ENCODE measurements around the gene LAG3.
A peak's percentile ranks its signal among the peaks of the same experiment; 100 is the strongest.

LAG3 gene

GRCh38 chr12:6752921-6753771, 19.2 kb upstream of the LAG3 start, which contains the start of gene MLF2:
MLF2 (minus strand) TSS chr12:6753141; CDS start chr12:6752334, 807 bp downstream.
- TF ChIP-seq CTCF (conservative IDR thresholded peaks at IDR 0.05; ENCODE audit: control insufficient read depth, insufficient read depth, low read depth, low read length), result no peak
- peak; percentile 100 for DNase-seq (ENCODE audit: low read depth)
- peak within 1 kb of the TSS; percentile 83 for H3K4me3 ChIP-seq (ENCODE audit: control insufficient read depth, low read depth, low read length)

DNA sequence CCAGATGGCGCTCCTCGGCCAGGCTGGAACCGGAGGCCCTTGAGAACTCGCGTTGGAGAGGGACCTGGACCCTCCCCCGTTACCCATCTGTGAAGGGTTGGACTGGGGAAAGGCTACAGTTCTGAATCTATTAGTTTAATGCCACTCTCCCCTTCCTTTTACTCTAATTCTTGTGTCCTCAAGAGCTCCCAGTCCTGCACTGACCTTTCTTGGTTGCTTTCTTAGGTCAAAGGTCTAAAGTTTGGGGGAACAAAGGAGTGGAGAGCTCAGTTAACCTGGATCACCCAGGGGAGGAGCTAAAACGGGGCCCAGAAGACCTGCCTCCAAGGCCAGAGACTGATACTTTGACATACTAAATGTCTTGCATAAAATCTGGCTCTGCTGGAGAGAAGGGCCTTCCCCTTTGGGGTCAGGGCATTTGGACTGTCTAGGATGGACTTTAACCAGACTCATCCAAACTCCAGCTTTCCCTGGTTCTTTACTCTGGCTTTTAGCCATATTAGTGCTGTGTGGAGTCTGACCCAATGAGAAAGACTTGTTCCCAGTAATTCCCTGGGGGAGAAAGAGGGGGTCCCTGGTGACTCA, 18.5 kb upstream of the LAG3 start:
- DNase-seq (ENCODE audit: low read depth), result peak; percentile 72

GRCh38 chr12:6754411-6754810, 17.9 kb upstream of the LAG3 start:
- no peak for DNase-seq (ENCODE audit: low read depth)
- TF ChIP-seq CTCF (conservative IDR thresholded peaks at IDR 0.05; ENCODE audit: control insufficient read depth, insufficient read depth, low read depth, low read length), result no peak
- no peak overlapping the region for H3K4me3 ChIP-seq (ENCODE audit: control insufficient read depth, low read depth, low read length)

More for the DNA sequence above, 18.5 kb upstream of the LAG3 start:
- H3K4me3 ChIP-seq (ENCODE audit: control insufficient read depth, low read depth, low read length), result no peak overlapping the region
- peak; percentile 92 for TF ChIP-seq CTCF (conservative IDR thresholded peaks at IDR 0.05; ENCODE audit: control insufficient read depth, insufficient read depth, low read depth, low read length)

DNA sequence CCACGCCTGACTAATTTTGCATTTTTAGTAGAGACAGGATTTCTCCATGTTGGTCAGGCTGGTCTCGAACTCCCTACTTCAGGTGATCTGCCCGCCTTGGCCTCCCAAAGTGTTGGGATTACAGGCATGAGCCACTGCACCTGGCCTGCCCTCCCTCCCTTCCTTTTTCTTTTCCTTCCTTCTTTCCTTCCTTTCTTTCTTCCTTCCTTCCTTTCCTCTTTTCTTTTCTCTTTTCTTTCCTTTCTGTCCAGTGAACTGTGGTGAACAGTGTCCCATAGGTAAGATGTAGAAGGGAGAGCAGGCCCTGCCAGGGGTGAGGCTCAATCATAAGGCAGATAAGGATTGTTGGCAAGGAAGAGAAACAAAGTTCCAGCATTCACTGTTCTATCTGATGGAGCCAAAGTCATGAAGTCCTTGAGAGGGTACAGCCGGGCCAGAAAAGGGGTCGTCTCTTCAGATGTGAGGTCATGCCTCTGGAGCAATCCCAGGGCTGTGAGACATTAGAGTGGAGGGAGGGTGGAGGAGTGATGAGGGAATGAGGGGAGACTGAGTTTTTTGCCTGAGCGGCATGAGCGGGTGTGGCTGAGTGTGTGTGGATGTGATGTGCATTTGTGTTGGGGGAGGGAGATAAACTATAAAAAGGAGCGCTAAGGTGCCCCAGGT, 15.2 kb upstream of the LAG3 start:
- TF ChIP-seq CTCF (conservative IDR thresholded peaks at IDR 0.05; ENCODE audit: control insufficient read depth, insufficient read depth, low read depth, low read length), result no peak
- H3K4me3 ChIP-seq (ENCODE audit: control insufficient read depth, low read depth, low read length), result no peak overlapping the region
- DNase-seq (ENCODE audit: low read depth), result no peak

DNA sequence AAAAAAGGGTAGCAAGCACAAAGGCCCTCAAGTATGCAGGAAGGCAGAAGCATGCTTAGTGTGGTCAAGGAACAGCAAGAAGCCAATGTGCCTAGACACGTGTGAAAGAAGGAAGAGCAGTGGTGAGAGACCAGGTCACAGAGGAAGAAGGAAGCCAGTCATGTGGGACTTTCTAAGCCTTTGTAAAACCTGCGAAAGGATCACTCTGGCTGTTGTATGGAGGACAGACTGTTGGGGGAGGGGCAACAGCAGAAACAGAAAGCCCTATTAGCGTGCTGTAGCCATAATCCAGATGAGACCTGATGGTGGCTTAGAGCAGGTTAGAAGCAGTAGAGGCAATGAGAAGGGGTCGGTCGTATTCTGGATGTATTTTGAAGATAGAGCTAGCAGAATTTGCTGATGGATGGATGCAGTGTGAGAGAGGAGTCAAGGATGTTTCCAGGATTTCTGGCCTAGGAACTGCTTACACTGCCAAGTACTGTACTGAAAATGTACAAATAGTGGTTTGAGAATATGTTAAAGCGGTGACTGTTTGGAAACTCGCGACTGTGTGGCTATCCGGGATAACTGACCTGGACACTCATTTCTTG, 13.7 kb upstream of the LAG3 start:
- no peak for TF ChIP-seq CTCF (conservative IDR thresholded peaks at IDR 0.05; ENCODE audit: control insufficient read depth, insufficient read depth, low read depth, low read length)
- no peak overlapping the region for H3K4me3 ChIP-seq (ENCODE audit: control insufficient read depth, low read depth, low read length)
- no peak for DNase-seq (ENCODE audit: low read depth)

- no peak for DNase-seq (ENCODE audit: low read depth)
- TF ChIP-seq CTCF (conservative IDR thresholded peaks at IDR 0.05; ENCODE audit: control insufficient read depth, insufficient read depth, low read depth, low read length), result no peak
- no peak overlapping the region for H3K4me3 ChIP-seq (ENCODE audit: control insufficient read depth, low read depth, low read length)
Measured at GRCh38 chr12:6759741-6760140, 12.6 kb upstream of the LAG3 start.

All from fibroblast of mammary gland (primary cell).